Transverse colon (tissue), 4 donors: Measurements from ENCODE around the gene SNPH. TPM values are rescaled to one million over a fixed set of nuclear protein-coding genes. Genes with fewer than 3 reads are reported as not detected.

Source experiments
- DNase-seq: peaks from one replicate; pipeline ENCODE4 v3.0.0-alpha.2; 2019
- H3K27ac ChIP-seq, 4 donors: fragments of 200-600 bp; sonication (generic); 2 replicates each; pipeline ENCODE4 v1.5.1; 2016 to 2018; ENCODE audit warnings: inconsistent platforms in 4 of 4
- H3K27me3 ChIP-seq: fragments of 200-600 bp; sonication (generic); 2 replicates; pipeline ENCODE4 v1.5.1; 2017; ENCODE audit warnings: inconsistent platforms
- H3K36me3 ChIP-seq, 4 donors: fragments of 200-600 bp; sonication (generic); 2 replicates each; pipeline ENCODE4 v1.5.1; 2017 to 2019; ENCODE audit warnings: inconsistent platforms in 4 of 4
- H3K4me1 ChIP-seq, 4 donors: fragments of 200-600 bp; sonication (generic); 2 replicates each; pipeline ENCODE4 v1.5.1; 2017 to 2020; ENCODE audit warnings: inconsistent platforms in 4 of 4
- H3K4me3 ChIP-seq, 4 donors: fragments of 200-600 bp; sonication (generic); 1 replicate in 1 of 4; 2 replicates in 3 of 4; pipeline versions ENCODE4 v1.5.1 to v1.6.1; 2017 to 2019; ENCODE audit warnings: inconsistent platforms in 4 of 4
- H3K9me3 ChIP-seq, 2 donors: fragments of 200-600 bp; sonication (generic); 2 replicates each; pipeline ENCODE4 v1.5.1; 2017 to 2019; ENCODE audit warnings: inconsistent platforms in 2 of 2
- EP300 ChIP-seq: sonication (generic); formaldehyde crosslinking; IDR thresholded peaks from one replicate; pipeline ENCODE4 v1.6.1; 2017; ENCODE audit warnings: antibody characterized with exemption, low read depth
- POLR2A ChIP-seq: fragments of 450-650 bp; IDR thresholded peaks from one replicate; pipeline ENCODE4 v1.6.1; 2016; ENCODE audit warnings: antibody characterized with exemption, mild to moderate bottlenecking, moderate library complexity
- POLR2AphosphoS5 ChIP-seq, 3 donors: sonication (generic); formaldehyde crosslinking; IDR thresholded peaks; one replicate each; pipeline ENCODE4 v1.6.1; 2016; ENCODE audit warnings: antibody characterized with exemption in 3 of 3
- WGBS, 2 donors: methylation state at CpG; one replicate each; pipeline ENCODE4 v1.1.5; 2018; ENCODE audit warnings: low coverage in 1 of 2; 5-methylcytosine and 5-hydroxymethylcytosine counted together
- in situ Hi-C, 4 donors: fragments of 200-750 bp; cut with MboI; loops; one replicate each; pipeline versions ENCODE4 v1.15.0 to v1.15.1; 2017; ENCODE audit warnings: low sequenced_read_pairs in 3 of 4, low pct_ligation_motif_present in 1 of 4, low pct_unique_long_range_greater_than_20kb in 1 of 4
- intact Hi-C: fragments of 100-400 bp; cut with DNase I; formaldehyde crosslinking; loops from one replicate; pipeline ENCODE4 v1.15.1; 2023; ENCODE audit warnings: low total_unique reads
- total RNA-seq, 4 donors: library from RNA; depleted of rRNA; stranded (reverse); fragments of >200 nt; gene quantifications; one replicate each; pipeline ENCODE4 v1.1.0, GENCODE V29; 2016
- TF ChIP-seq, protein P1 (sequence below), 5 experiments: fragments of 200-600 bp in 3 of 5; fragments of 450-650 bp in 2 of 5; sonication (generic) in 3 of 5; IDR thresholded peaks; 1 replicate in 2 of 5; 2 replicates in 3 of 5; pipeline ENCODE4 v1.5.1; 2016 to 2017; ENCODE audit warnings: antibody characterized with exemption in 5 of 5, inconsistent platforms in 3 of 5, mild to moderate bottlenecking in 2 of 5, moderate library complexity in 1 of 5

SNPH gene
- total RNA-seq, 4 donors from 2014 or later = 2.2 to 2.6 (median 2.3) TPM

- intact Hi-C loops (no loop called here), in situ Hi-C loops (no loop called here)
- no peaks in the 10 kb centered on the region for H3K9me3 ChIP-seq
- TF ChIP-seq POLR2A = no peak
- TF ChIP-seq EP300 = no peak
- TF ChIP-seq, protein P1, sequence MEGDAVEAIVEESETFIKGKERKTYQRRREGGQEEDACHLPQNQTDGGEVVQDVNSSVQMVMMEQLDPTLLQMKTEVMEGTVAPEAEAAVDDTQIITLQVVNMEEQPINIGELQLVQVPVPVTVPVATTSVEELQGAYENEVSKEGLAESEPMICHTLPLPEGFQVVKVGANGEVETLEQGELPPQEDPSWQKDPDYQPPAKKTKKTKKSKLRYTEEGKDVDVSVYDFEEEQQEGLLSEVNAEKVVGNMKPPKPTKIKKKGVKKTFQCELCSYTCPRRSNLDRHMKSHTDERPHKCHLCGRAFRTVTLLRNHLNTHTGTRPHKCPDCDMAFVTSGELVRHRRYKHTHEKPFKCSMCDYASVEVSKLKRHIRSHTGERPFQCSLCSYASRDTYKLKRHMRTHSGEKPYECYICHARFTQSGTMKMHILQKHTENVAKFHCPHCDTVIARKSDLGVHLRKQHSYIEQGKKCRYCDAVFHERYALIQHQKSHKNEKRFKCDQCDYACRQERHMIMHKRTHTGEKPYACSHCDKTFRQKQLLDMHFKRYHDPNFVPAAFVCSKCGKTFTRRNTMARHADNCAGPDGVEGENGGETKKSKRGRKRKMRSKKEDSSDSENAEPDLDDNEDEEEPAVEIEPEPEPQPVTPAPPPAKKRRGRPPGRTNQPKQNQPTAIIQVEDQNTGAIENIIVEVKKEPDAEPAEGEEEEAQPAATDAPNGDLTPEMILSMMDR (IDR thresholded peaks at IDR 0.05) = no peak
- no peak for TF ChIP-seq POLR2AphosphoS5 (IDR thresholded peaks at IDR 0.05)
- no peak overlapping the region for H3K27ac ChIP-seq
- 60 to 72% methylated on average over 1 of the region's 1 CpG for WGBS, 2 donors
- H3K4me1 ChIP-seq = peaks cover 0 to 16% (median 14%) of the 10 kb centered on the region in 4 donors
- H3K36me3 ChIP-seq = no peaks in the 10 kb centered on the region
- H3K27me3 ChIP-seq = no peaks in the 10 kb centered on the region
- H3K4me3 ChIP-seq = no peak overlapping the region
- no peak for DNase-seq
Measured at GRCh38 chr20:1263853-1264252, 2.2 kb upstream of the SNPH start.

- in situ Hi-C loops (no loop called here), intact Hi-C loops (no loop called here)
- WGBS, 2 donors = 58 to 80% methylated on average over 2 of the region's 2 CpGs
- H3K4me1 ChIP-seq = peaks cover 0 to 16% (median 14%) of the 10 kb centered on the region in 4 donors
- DNase-seq = no peak
- H3K4me3 ChIP-seq = no peak overlapping the region
- no peaks in the 10 kb centered on the region for H3K36me3 ChIP-seq
- H3K9me3 ChIP-seq = no peaks in the 10 kb centered on the region
- no peak overlapping the region for H3K27ac ChIP-seq
- no peaks in the 10 kb centered on the region for H3K27me3 ChIP-seq
- no peak for TF ChIP-seq POLR2AphosphoS5 (IDR thresholded peaks at IDR 0.05)
- TF ChIP-seq POLR2A = no peak
- TF ChIP-seq, protein P1 (IDR thresholded peaks at IDR 0.05) = no peak
- no peak for TF ChIP-seq EP300
Measured at GRCh38 chr20:1264727-1265126, 1.4 kb upstream of the SNPH start.

- Histone ChIP-seq H3K4me1 (peaks cover 0 to 16% (median 14%) of the 10 kb centered on the region in 4 donors), H3K4me3 (peak overlapping the region in 3 of 4 donors; percentile 72 to 76 (median 73)), H3K27me3 (no peaks in the 10 kb centered on the region), H3K36me3 (no peaks in the 10 kb centered on the region), H3K27ac (peak overlapping the region; percentile 54 to 76 (median 73)), H3K9me3 (no peaks in the 10 kb centered on the region)
- TF ChIP-seq EP300 (no peak), POLR2A (no peak), POLR2AphosphoS5 (IDR thresholded peaks at IDR 0.05) (no peak)
- DNase-seq = no peak
- intact Hi-C loops (no loop called here), in situ Hi-C loops (no loop called here)
- 74 to 80% methylated on average over 3 to 4 of the region's 4 CpGs for WGBS, 2 donors
Measured at GRCh38 chr20:1265226-1265915, 723 bp upstream of the SNPH start.

GRCh38 chr20:1265916-1266166, 253 bp upstream of the SNPH start:
- Histone ChIP-seq H3K27ac (peak overlapping the region; percentile 54 to 76 (median 73)), H3K4me3 (peak overlapping the region; percentile 52 to 76 (median 72)), H3K4me1 (peaks cover 0 to 16% (median 14%) of the 10 kb centered on the region in 4 donors), H3K27me3 (no peaks in the 10 kb centered on the region), H3K36me3 (no peaks in the 10 kb centered on the region), H3K9me3 (no peaks in the 10 kb centered on the region)
- TF ChIP-seq POLR2AphosphoS5 (IDR thresholded peaks at IDR 0.05) (no peak), EP300 (no peak), POLR2A (no peak)
- TF ChIP-seq, protein P1 (IDR thresholded peaks at IDR 0.05) = no peak
- 2% methylated on average over 10 of the region's 10 CpGs; no CpG with 5 or more reads in 1 of the 2 donors for WGBS, 2 donors
- DNase-seq = no peak
- in situ Hi-C loops = no loop called here
- intact Hi-C loops = no loop called here

DNA sequence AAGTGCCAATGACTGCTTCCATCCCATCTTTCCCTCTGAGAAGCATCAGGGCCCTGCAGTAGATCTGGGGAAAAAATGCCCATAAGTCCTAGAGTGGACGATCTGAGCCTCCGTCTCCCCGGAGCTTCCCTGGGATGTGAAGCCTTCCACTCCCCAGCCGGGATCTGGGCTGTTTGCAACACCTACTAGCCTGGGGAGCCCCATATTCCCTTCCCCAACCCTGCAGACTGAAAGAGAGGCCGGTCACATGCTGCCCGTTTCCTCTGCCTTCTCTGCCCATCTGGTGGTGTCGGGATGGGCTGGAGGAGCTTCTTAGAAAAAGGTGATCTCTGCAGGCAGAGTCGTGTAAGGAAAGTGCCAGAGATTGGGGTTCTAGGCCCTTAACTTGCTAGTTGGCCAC, 1.1 kb downstream of the SNPH start:
- Histone ChIP-seq H3K9me3 (no peaks in the 10 kb centered on the region), H3K27ac (peak overlapping the region in 1 of 4 donors; percentile 54), H3K4me1 (peaks cover 0 to 16% (median 14%) of the 10 kb centered on the region in 4 donors), H3K36me3 (no peaks in the 10 kb centered on the region), H3K4me3 (peak overlapping the region in 3 of 4 donors; percentile 72 to 76 (median 73)), H3K27me3 (no peaks in the 10 kb centered on the region)
- no peak for DNase-seq
- in situ Hi-C loops (no loop called here), intact Hi-C loops (loop anchor here (1.0 kb wide), 1 partner anchor 18 kb away; no protein-coding TSS in a partner anchor)
- WGBS, 2 donors = 77% methylated on average over 8 of the region's 8 CpGs; no CpG with 5 or more reads in 1 of the 2 donors
- TF ChIP-seq, protein P1 (IDR thresholded peaks at IDR 0.05) = no peak
- no peak for TF ChIP-seq POLR2AphosphoS5 (IDR thresholded peaks at IDR 0.05)
